GM13976 (cell line): ENCODE measurements around the gene TFEB.

Source experiments
- DNase-seq: peaks from one replicate; pipeline ENCODE4 v3.0.0; 2012; ENCODE audit warnings: low spot score
- CTCF ChIP-seq: IDR thresholded peaks from 2 replicates; pipeline ENCODE4 v1.5.1; 2012; ENCODE audit warnings: borderline replicate concordance, mild to moderate bottlenecking; ENCODE audit not compliant: insufficient read depth; ENCODE audit errors: extremely low read depth, missing control alignments, control extremely low read depth
- in situ Hi-C: fragments of 300-500 bp; cut with MboI; formaldehyde crosslinking; loops from one replicate; pipeline ENCODE4 v1.12.0; 2022; ENCODE audit warnings: low sequenced_read_pairs, mixed read lengths, inconsistent platforms; ENCODE audit not compliant: unreplicated experiment

The TFEB gene

GRCh38 chr6:41756354-41756753 lies 20.9 kb upstream of the TFEB start:
- DNase-seq, result no peak
- TF ChIP-seq CTCF, result no peak

GRCh38 chr6:41755895-41756294 lies 20.5 kb upstream of the TFEB start:
- TF ChIP-seq CTCF, result no peak
- in situ Hi-C loops, result loop anchor here (10.0 kb wide), 1 partner anchor 151 kb away; no protein-coding TSS in a partner anchor
- DNase-seq, result no peak

More at GRCh38 chr6:41756354-41756753, 20.9 kb upstream of the TFEB start:
- in situ Hi-C loops, result loop anchor here (10.0 kb wide), 1 partner anchor 152 kb away; no protein-coding TSS in a partner anchor

- no peak for TF ChIP-seq CTCF
- DNase-seq, result no peak
- in situ Hi-C loops, result loop anchor here (10.0 kb wide), 1 partner anchor 146 kb away; no protein-coding TSS in a partner anchor
Observed at GRCh38 chr6:41750374-41750773, 15.0 kb upstream of the TFEB start.

GRCh38 chr6:41748542-41748941 lies 13.1 kb upstream of the TFEB start:
- DNase-seq, result no peak
- in situ Hi-C loops, result no loop called here
- no peak for TF ChIP-seq CTCF

GRCh38 chr6:41748102-41748477 lies 12.7 kb upstream of the TFEB start:
- DNase-seq, result no peak
- no peak for TF ChIP-seq CTCF
- in situ Hi-C loops, result no loop called here

GRCh38 chr6:41747256-41748101 lies 12.1 kb upstream of the TFEB start, which contains the start of gene PGC:
Gene PGC, minus strand, starts transcription at chr6:41747397. Its CDS starts 63 bp downstream, at chr6:41747334.
- in situ Hi-C loops, result no loop called here
- DNase-seq, result no peak
- no peak for TF ChIP-seq CTCF
